ENCODE results near the gene PNMA6E.

DNA sequence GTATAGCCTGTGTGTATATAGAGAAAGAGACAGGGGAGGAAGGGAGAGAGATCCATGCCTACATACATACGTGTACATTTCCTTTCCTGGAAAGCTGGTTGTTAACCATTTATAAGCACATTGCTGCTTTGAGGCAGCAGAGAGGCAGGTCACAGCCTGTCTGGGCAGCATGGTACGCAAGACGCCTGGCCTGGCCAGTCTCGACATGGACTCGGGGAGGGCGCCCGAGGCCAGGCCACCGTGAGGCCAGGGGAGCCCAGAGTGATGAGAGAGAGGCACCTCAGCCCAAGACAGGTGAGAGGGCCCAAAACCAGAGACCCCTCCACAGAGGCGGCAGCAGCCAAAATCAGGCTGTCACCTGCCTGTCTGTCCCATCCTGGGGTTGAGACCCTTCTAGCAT, 40.8 kb upstream of the PNMA6E start:
- TF ChIP-seq, protein P1, sequence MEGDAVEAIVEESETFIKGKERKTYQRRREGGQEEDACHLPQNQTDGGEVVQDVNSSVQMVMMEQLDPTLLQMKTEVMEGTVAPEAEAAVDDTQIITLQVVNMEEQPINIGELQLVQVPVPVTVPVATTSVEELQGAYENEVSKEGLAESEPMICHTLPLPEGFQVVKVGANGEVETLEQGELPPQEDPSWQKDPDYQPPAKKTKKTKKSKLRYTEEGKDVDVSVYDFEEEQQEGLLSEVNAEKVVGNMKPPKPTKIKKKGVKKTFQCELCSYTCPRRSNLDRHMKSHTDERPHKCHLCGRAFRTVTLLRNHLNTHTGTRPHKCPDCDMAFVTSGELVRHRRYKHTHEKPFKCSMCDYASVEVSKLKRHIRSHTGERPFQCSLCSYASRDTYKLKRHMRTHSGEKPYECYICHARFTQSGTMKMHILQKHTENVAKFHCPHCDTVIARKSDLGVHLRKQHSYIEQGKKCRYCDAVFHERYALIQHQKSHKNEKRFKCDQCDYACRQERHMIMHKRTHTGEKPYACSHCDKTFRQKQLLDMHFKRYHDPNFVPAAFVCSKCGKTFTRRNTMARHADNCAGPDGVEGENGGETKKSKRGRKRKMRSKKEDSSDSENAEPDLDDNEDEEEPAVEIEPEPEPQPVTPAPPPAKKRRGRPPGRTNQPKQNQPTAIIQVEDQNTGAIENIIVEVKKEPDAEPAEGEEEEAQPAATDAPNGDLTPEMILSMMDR (IDR thresholded peaks at IDR 0.05; ENCODE audit: borderline replicate concordance, extremely low read depth, low read length, poor library complexity, severe bottlenecking), result no peak
- no peak for TF ChIP-seq EZH2 (IDR thresholded peaks at IDR 0.05; ENCODE audit: borderline replicate concordance, low read depth, low read length, severe bottlenecking)
